Measurements from ENCODE around the gene AMELX. TPM values are rescaled to one million over a fixed set of nuclear protein-coding genes. Genes with fewer than 3 reads are reported as not detected.

AMELX gene
- total and polyA plus RNA-seq, 2 experiments from 2014 or later = not detected

DNA sequence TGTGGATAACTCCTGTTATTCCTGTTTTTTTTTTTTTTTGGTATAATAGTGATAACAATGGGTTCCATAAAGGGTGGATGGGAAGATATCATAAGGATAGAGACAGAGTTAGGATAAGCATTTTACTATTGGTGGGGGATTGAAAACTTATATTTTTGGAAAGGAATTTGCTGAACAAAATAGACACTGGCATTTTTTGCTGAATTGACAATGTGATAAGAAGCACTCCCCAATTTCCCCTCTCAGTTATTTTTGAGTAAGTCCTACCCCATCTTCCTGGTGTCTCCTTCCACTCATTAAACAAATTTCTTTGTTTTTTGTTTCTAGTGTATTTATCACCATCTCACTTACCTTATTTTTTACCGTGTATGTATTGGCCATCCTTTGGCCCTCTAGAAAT is 55.8 kb downstream of the AMELX start:
- Histone ChIP-seq H3K4me1 (ENCODE audit: low read depth) (no peaks in the 10 kb centered on the region), H3K36me3 (no peaks in the 10 kb centered on the region), H3K27ac (no peak overlapping the region)

DNA sequence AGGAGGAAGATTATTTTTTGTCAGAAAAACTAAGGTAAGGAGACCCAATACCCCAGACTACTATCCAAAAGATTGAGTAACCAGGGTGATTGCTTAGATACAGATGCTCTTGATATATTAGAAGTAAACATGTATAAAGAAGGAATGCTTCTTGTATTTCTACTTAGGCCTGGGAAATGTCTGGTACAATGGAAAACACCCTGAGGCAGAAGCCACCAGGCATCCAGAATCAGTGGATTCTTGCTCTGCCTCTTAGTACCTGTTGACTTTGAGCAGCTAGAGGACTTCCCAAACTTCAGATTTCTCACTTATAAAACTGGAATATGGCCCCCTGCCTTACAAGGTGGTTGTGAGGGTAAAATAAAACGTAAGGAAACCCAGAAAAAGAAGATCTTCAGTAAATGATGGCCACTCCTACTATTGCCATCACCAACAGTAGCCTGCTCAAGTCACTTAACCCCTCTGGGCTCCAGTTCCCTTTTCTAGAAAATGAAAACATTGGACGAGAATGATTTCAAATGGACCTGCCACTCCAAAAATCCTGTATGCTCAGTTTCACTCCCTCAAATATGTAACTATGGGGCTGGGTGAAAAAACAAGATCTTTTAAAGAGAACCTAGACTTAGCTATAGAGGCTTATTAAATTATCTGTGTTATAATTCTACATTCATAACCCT is 56.6 kb downstream of the AMELX start:
- no peaks in the 10 kb centered on the region for H3K36me3 ChIP-seq
- no peak for DNase-seq (ENCODE audit: low read depth in 1 of 2, low spot score in 1 of 2)
- TF ChIP-seq, protein P1, sequence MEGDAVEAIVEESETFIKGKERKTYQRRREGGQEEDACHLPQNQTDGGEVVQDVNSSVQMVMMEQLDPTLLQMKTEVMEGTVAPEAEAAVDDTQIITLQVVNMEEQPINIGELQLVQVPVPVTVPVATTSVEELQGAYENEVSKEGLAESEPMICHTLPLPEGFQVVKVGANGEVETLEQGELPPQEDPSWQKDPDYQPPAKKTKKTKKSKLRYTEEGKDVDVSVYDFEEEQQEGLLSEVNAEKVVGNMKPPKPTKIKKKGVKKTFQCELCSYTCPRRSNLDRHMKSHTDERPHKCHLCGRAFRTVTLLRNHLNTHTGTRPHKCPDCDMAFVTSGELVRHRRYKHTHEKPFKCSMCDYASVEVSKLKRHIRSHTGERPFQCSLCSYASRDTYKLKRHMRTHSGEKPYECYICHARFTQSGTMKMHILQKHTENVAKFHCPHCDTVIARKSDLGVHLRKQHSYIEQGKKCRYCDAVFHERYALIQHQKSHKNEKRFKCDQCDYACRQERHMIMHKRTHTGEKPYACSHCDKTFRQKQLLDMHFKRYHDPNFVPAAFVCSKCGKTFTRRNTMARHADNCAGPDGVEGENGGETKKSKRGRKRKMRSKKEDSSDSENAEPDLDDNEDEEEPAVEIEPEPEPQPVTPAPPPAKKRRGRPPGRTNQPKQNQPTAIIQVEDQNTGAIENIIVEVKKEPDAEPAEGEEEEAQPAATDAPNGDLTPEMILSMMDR (IDR thresholded peaks at IDR 0.05; ENCODE audit: low read depth, low read length) = no peak

More for the DNA sequence above, 55.8 kb downstream of the AMELX start:
- Histone ChIP-seq H3K27me3 (no peaks in the 10 kb centered on the region), H3K4me3 (no peak overlapping the region), H3K9me3 (ENCODE audit: low read depth) (no peaks in the 10 kb centered on the region)
- TF ChIP-seq, protein P1 (IDR thresholded peaks at IDR 0.05; ENCODE audit: low read depth, low read length) = no peak
- DNase-seq (ENCODE audit: low read depth in 1 of 2, low spot score in 1 of 2) = no peak

More for the DNA sequence above, 56.6 kb downstream of the AMELX start:
- Histone ChIP-seq H3K27me3 (no peaks in the 10 kb centered on the region), H3K27ac (no peak overlapping the region), H3K4me1 (ENCODE audit: low read depth) (no peaks in the 10 kb centered on the region), H3K4me3 (no peak overlapping the region), H3K9me3 (ENCODE audit: low read depth) (no peaks in the 10 kb centered on the region)

Other genes starting within 250 kb of the AMELX start
- gene HCCS, start 182.1 kb upstream of the AMELX start, total RNA-seq = 13.6 and 19.2 TPM in 2 replicates
- gene HCCS, start 182.1 kb upstream of the AMELX start, polyA plus RNA-seq = 39.0 and 40.5 TPM in 2 replicates